GM13977 (cell line): Measurements from ENCODE around the gene ZMPSTE24.

Source experiments
- DNase-seq: peaks from one replicate; pipeline ENCODE4 v3.0.0; 2012; ENCODE audit warnings: low spot score
- in situ Hi-C: fragments of 300-500 bp; cut with MboI; formaldehyde crosslinking; loops from one replicate; pipeline ENCODE4 v1.12.0; 2022; ENCODE audit warnings: low sequenced_read_pairs, low pct_unique_long_range_greater_than_20kb, mixed read lengths, inconsistent platforms; ENCODE audit not compliant: unreplicated experiment
- TF ChIP-seq, protein P1 (sequence below): IDR thresholded peaks from 2 replicates; pipeline ENCODE4 v1.5.1; 2012; ENCODE audit warnings: mild to moderate bottlenecking, control low read depth; ENCODE audit not compliant: insufficient read depth; ENCODE audit errors: extremely low read depth, missing control alignments

The ZMPSTE24 gene

GRCh38 chr1:40226192-40226591 is 31.8 kb upstream of the ZMPSTE24 start:
- in situ Hi-C loops: no loop called here
- no peak for DNase-seq
- TF ChIP-seq, protein P1, sequence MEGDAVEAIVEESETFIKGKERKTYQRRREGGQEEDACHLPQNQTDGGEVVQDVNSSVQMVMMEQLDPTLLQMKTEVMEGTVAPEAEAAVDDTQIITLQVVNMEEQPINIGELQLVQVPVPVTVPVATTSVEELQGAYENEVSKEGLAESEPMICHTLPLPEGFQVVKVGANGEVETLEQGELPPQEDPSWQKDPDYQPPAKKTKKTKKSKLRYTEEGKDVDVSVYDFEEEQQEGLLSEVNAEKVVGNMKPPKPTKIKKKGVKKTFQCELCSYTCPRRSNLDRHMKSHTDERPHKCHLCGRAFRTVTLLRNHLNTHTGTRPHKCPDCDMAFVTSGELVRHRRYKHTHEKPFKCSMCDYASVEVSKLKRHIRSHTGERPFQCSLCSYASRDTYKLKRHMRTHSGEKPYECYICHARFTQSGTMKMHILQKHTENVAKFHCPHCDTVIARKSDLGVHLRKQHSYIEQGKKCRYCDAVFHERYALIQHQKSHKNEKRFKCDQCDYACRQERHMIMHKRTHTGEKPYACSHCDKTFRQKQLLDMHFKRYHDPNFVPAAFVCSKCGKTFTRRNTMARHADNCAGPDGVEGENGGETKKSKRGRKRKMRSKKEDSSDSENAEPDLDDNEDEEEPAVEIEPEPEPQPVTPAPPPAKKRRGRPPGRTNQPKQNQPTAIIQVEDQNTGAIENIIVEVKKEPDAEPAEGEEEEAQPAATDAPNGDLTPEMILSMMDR: no peak

DNA sequence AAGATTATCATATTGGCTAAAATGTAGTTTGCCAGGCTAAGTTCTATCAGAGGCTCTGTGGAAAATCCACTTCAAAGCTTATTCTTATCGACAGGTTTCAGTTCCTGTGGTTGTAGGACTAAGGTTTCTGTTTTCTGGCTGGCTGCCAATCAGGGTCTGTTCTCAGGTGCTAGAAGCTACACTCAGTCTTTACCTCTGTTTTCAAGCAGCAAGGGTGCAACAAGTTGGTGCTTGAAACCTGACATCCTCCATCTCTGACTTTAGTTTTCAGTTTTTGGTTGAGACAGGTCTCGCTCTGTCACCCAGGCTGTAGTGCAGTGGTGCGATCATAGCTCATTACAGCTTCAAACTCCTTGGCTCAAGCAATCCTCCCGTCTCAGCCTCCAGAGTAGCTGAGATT is 25.6 kb upstream of the ZMPSTE24 start:
- peak; percentile 58 for DNase-seq
- TF ChIP-seq, protein P1: no peak
- in situ Hi-C loops: no loop called here

DNA sequence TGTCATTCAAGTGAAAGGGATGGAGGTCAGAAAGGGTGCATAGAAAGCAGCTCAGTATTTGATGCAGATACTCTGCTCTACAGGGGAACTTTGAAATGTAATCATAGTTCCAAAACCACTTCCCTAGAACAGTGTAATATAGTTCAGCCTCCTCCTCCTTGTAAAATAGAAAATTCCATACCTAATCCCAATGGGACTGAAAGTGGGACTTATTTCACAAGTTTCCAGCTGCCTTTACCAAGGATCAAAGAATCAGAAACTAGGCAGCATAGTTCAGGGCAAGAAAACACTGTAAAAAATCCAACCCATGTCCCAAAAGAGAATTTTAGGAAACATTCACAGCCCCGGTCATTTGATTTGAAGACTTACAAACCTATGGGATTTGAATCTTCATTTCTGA is 18.4 kb upstream of the ZMPSTE24 start:
- TF ChIP-seq, protein P1: no peak
- in situ Hi-C loops: no loop called here
- DNase-seq: no peak

DNA sequence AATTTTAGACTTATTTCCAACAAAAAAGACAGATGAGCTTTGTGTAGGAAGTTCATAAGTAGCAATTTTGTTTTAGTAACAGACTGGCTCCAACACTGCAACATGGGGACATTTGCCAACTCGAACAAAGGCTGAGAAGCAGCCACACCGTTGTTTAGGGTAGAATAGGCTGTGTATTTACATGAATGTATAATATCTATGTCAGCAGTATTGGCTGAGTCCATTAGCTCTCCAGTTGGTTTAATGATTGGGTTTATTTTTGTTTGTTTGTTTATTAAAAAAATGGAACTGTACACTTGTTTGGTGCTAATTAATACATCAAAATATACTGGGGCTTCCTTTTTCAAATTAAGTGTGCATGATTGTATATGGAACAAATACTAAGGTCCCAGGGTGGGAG is 17.6 kb upstream of the ZMPSTE24 start:
- in situ Hi-C loops: no loop called here
- TF ChIP-seq, protein P1: no peak
- no peak for DNase-seq

DNA sequence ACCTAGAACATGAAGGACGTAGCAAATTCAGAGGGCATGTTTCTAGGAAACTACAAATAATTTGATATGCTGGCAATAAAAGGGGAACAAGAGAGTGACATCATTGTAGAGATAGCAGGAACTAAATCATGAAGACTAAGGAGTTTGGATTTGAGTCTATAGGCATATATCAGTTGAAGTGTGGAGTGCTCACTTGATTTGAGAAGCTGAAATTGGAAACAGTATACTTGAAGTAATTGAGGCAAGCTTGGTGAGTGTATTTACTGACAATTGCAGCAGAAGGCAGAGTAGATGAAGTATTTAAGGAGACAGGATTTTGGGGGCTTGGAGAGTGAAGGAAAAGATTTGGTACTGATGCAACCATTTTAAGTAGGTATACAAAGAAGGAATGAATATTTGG is 16.7 kb upstream of the ZMPSTE24 start:
- DNase-seq: no peak
- in situ Hi-C loops: no loop called here
- TF ChIP-seq, protein P1: no peak

DNA sequence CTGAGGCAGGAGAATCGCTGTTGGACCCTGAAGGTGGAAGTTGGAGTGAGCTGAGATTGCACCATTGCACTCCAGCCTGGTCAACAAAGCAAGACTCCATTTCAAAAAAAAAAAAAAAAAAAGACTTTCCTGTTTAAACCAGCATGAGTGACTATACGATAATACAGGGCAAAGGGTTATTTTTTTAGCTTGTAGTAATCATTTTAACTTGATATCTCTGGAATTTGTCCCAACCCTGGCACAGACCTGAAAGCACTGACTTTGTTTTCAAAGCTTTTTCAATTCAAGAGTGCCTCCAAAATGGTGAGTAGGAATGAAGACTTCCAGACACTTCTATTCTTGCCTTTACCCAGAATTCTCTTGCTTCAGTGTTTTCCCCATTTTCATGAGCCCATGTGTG is 14.7 kb upstream of the ZMPSTE24 start:
- in situ Hi-C loops: no loop called here
- TF ChIP-seq, protein P1: no peak
- DNase-seq: no peak
